Stimulated activated CD4-positive, alpha-beta T cell treated with anti-CD3 and anti-CD28 coated beads, Interleukin-2, amount 100 ng/mL, for 24 hours (primary cell): Measurements from ENCODE around the gene CORO6.
"Not testable (repeated sequence)": the region's sequence is repeated elsewhere in the genome, so short reads cannot be mapped to it uniquely, and the experiment has no call there.

ENCODE experiments used
- DNase-seq, 2 donors: peaks; one replicate each; pipeline ENCODE4 v3.0.0-alpha.2; 2020

CORO6 gene

GRCh38 chr17:29622337-29623282, at the start of gene CORO6:
Gene CORO6 (minus strand): TSS chr17:29622912. CDS start chr17:29621421, 1,491 bp downstream.
- DNase-seq, result peak; percentile 76 to 79

- DNase-seq, result no peak
These were observed 48.9 kb upstream of the CORO6 start for GRCh38 chr17:29671661-29672060.

- no peak for DNase-seq
These were observed 46.6 kb upstream of the CORO6 start for GRCh38 chr17:29669266-29669665.

- no peak for DNase-seq
These were observed 45.3 kb upstream of the CORO6 start for GRCh38 chr17:29667969-29668368.

GRCh38 chr17:29665481-29665810, 42.7 kb upstream of the CORO6 start:
- DNase-seq, result no peak

- DNase-seq, result no peak
These were observed 42.2 kb upstream of the CORO6 start for GRCh38 chr17:29664743-29665480.

- no peak for DNase-seq
These were observed 40.4 kb upstream of the CORO6 start for GRCh38 chr17:29663155-29663554.

- no peak for DNase-seq
These were observed 38.5 kb upstream of the CORO6 start for GRCh38 chr17:29661213-29661612.

GRCh38 chr17:29659155-29659554, 36.4 kb upstream of the CORO6 start:
- DNase-seq, result no peak

GRCh38 chr17:29655323-29655722, 32.6 kb upstream of the CORO6 start:
- no peak for DNase-seq

- no peak for DNase-seq
These were observed 31.4 kb upstream of the CORO6 start for GRCh38 chr17:29653995-29654714.

- DNase-seq, result no peak
These were observed 30.3 kb upstream of the CORO6 start for GRCh38 chr17:29652976-29653375.

- not testable (repeated sequence) for DNase-seq
These were observed 29.2 kb upstream of the CORO6 start for GRCh38 chr17:29651913-29652312.

- no peak for DNase-seq
These were observed 27.7 kb upstream of the CORO6 start for GRCh38 chr17:29650396-29650795.

GRCh38 chr17:29649359-29649758, 26.6 kb upstream of the CORO6 start:
- DNase-seq, result no peak

GRCh38 chr17:29648005-29648404, 25.3 kb upstream of the CORO6 start:
- no peak for DNase-seq

GRCh38 chr17:29645515-29646051, 22.9 kb upstream of the CORO6 start:
- DNase-seq, result no peak

- DNase-seq, result no peak
These were observed 21.1 kb upstream of the CORO6 start for GRCh38 chr17:29643817-29644160.

GRCh38 chr17:29642171-29642611, 19.5 kb upstream of the CORO6 start:
- no peak for DNase-seq

GRCh38 chr17:29640981-29641642, 18.4 kb upstream of the CORO6 start:
- no peak for DNase-seq

GRCh38 chr17:29640413-29640812, 17.7 kb upstream of the CORO6 start:
- DNase-seq, result no peak

GRCh38 chr17:29633886-29634285, 11.2 kb upstream of the CORO6 start:
- no peak for DNase-seq
